ENCODE data around the gene AFAP1. TPM values are rescaled to one million over a fixed set of nuclear protein-coding genes. Genes with fewer than 3 reads are reported as not detected.

AFAP1 gene
- total RNA-seq, 1 donor from 2014 or later = 55.6 TPM

DNA sequence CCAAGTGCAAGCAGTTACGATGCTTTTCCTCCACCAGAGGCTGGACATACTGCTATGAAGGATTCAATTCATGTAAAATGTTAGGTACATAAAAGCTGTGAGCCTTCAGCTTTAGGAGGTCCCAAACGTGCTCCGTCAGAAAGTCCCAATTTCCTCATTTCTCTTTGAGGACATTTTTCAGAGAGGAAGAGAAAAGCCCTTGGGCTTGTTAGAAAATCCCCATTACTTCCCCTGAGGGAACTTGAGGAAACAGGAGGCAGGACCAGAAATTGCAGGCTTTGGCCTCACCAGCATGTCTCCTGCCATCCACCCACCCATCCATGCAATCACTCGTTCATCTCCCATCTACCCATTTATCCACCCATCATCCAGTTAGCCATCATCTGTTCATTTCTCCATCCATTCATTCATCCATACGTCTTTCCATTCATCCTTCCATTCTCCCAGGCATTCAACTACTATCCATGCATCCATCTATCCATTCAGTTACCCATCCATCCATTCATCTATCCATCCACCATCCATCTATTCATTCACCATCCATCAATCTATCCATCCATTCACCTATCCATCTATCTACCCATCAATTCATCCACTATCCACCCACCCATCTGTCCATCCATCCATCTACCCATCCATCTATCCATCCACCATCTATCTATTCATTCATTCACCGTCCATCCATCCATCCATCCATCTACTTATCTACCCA, 223.5 kb downstream of the AFAP1 start:
- TF ChIP-seq, protein P1, sequence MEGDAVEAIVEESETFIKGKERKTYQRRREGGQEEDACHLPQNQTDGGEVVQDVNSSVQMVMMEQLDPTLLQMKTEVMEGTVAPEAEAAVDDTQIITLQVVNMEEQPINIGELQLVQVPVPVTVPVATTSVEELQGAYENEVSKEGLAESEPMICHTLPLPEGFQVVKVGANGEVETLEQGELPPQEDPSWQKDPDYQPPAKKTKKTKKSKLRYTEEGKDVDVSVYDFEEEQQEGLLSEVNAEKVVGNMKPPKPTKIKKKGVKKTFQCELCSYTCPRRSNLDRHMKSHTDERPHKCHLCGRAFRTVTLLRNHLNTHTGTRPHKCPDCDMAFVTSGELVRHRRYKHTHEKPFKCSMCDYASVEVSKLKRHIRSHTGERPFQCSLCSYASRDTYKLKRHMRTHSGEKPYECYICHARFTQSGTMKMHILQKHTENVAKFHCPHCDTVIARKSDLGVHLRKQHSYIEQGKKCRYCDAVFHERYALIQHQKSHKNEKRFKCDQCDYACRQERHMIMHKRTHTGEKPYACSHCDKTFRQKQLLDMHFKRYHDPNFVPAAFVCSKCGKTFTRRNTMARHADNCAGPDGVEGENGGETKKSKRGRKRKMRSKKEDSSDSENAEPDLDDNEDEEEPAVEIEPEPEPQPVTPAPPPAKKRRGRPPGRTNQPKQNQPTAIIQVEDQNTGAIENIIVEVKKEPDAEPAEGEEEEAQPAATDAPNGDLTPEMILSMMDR (IDR thresholded peaks at IDR 0.05; ENCODE audit: insufficient read depth, low read length, poor library complexity, severe bottlenecking) = no peak
- Histone ChIP-seq H3K27me3 (ENCODE audit: control insufficient read depth, insufficient read depth, low read length) (peaks cover 19% of the 10 kb centered on the region), H3K4me3 (ENCODE audit: low read depth, low read length) (no peak overlapping the region), H3K36me3 (ENCODE audit: control insufficient read depth, insufficient read depth, low read length) (no peaks in the 10 kb centered on the region)
- DNase-seq (ENCODE audit: low read depth) = no peak

DNA sequence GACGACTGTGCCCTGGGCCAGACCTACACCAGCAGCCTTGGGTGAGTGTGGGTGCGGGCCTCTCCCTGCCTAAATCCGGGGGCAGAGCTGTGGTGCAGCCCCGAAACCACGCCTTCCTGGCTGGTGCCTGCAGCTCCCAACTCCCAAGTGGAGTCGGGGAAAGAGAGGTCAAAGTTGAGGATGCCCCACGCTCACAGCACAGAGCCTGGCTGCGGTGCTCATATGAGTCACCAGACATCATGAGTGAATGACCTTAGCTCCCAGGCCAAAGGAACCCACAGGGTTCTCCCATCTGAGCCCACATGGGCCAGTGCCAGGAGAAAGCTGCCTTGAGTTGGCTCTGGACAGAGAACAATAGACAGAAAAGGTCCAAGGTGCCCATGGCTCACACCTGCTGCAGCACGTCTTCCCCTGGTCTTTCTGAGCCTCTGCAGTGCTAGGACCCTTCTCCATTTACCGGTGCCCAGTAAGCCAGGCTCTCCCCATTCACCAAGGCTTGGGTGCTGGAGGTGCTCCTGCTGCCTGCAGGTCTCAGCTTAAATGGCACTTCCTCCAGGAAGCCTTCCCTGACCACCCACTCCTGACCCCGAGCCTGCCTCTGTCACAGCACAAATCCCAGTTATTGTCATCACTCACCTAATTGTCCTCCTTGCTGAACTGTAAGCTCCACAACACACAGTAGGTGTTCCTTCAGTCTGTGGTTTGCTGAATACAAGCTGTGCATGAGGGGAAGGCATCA, 224.2 kb downstream of the AFAP1 start:
- Histone ChIP-seq H3K36me3 (ENCODE audit: control insufficient read depth, insufficient read depth, low read length) (no peaks in the 10 kb centered on the region), H3K4me3 (ENCODE audit: low read depth, low read length) (no peak overlapping the region), H3K27me3 (ENCODE audit: control insufficient read depth, insufficient read depth, low read length) (peaks cover 13% of the 10 kb centered on the region)
- TF ChIP-seq, protein P1 (IDR thresholded peaks at IDR 0.05; ENCODE audit: insufficient read depth, low read length, poor library complexity, severe bottlenecking) = no peak
- no peak for DNase-seq (ENCODE audit: low read depth)

DNA sequence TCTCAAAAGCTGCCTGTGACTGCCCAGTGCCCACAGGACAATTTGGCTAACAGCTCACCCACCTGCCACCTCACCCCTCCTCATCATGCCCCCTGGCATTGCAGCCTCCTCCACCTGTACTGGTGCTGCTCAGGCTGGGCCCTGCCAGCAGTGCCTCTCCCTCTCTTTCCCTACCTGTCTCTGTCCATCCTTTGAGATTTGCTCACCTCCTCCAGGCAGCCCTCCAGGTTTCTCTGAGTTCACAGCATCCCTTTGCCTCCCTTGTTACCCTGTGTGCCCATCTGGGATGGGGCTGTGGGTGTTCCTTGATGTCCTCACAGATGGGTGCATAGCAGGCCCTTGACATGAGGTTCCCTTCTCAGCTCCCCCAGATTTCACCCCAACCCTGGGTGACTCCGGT, 224.9 kb downstream of the AFAP1 start:
- Histone ChIP-seq H3K27me3 (ENCODE audit: control insufficient read depth, insufficient read depth, low read length) (peaks cover 10% of the 10 kb centered on the region), H3K4me3 (ENCODE audit: low read depth, low read length) (no peak overlapping the region), H3K36me3 (ENCODE audit: control insufficient read depth, insufficient read depth, low read length) (no peaks in the 10 kb centered on the region)
- TF ChIP-seq, protein P1 (IDR thresholded peaks at IDR 0.05; ENCODE audit: insufficient read depth, low read length, poor library complexity, severe bottlenecking) = no peak
- no peak for DNase-seq (ENCODE audit: low read depth)

DNA sequence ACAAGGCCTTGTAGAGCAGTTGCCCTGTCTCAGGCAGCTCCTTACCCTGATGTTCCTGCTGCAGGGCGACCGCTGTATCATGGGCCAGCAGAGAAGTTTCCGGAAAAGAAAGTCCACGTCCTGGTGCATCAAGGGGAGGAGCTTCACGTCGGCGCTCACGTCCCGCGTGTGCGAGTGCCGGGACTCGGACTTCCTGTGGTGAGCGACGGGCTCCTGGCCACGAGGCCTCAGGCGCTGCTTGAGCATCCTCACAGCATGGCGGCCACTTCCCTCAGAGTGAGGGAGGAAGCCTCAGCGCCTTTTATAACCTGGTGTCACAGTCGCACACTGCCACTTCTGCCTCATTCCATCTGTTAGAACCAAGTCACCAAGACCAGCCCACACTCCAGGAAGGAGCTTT, 225.5 kb downstream of the AFAP1 start:
- no peak overlapping the region for H3K4me3 ChIP-seq (ENCODE audit: low read depth, low read length)
- H3K27me3 ChIP-seq (ENCODE audit: control insufficient read depth, insufficient read depth, low read length) = peaks cover 5% of the 10 kb centered on the region
- TF ChIP-seq, protein P1 (IDR thresholded peaks at IDR 0.05; ENCODE audit: insufficient read depth, low read length, poor library complexity, severe bottlenecking) = no peak
- H3K36me3 ChIP-seq (ENCODE audit: control insufficient read depth, insufficient read depth, low read length) = no peaks in the 10 kb centered on the region
- no peak for DNase-seq (ENCODE audit: low read depth)

DNA sequence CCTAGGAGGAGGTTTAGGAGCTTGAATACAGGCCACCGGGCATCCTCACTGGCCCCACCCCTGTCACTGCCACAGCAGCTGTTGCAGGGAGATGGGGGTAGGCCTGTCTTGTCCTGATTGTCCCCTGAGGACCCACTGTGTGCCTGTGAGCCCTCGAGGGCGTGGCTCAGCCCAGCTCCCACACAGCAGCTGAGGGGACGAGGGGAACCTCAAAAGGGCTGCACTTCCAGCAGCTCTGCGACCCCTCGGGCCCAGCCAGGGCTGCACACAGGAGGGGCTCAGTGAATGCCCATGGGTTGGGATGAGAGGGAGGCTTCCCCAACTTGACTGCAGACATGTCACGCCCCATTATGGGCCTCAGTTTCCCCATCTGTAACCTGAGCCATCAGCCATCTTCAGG, 225.9 kb downstream of the AFAP1 start:
- no peak overlapping the region for H3K4me3 ChIP-seq (ENCODE audit: low read depth, low read length)
- TF ChIP-seq, protein P1 (IDR thresholded peaks at IDR 0.05; ENCODE audit: insufficient read depth, low read length, poor library complexity, severe bottlenecking) = no peak
- H3K36me3 ChIP-seq (ENCODE audit: control insufficient read depth, insufficient read depth, low read length) = no peaks in the 10 kb centered on the region
- H3K27me3 ChIP-seq (ENCODE audit: control insufficient read depth, insufficient read depth, low read length) = peaks cover 3% of the 10 kb centered on the region
- DNase-seq (ENCODE audit: low read depth) = no peak

Data from kidney epithelial cell (primary cell).